Lower leg skin (tissue), 4 donors: ENCODE data around the gene ATF6. TPM values are rescaled to one million over a fixed set of nuclear protein-coding genes. Genes with fewer than 3 reads are reported as not detected.

ENCODE experiments used
- DNase-seq, 2 donors: peaks; one replicate each; pipeline ENCODE4 v3.0.0-alpha.2; 2019; ENCODE audit warnings: low spot score in 2 of 2
- H3K4me3 ChIP-seq: fragments of 200-600 bp; sonication (generic); 2 replicates; pipeline ENCODE4 v1.5.1; 2017; ENCODE audit warnings: mild to moderate bottlenecking, low read depth; ENCODE audit not compliant: poor library complexity, severe bottlenecking
- CTCF ChIP-seq, 3 donors: fragments of 450-650 bp; IDR thresholded peaks; one replicate each; pipeline ENCODE4 v1.5.1; 2016; ENCODE audit warnings: antibody characterized with exemption in 3 of 3, mild to moderate bottlenecking in 3 of 3, moderate library complexity in 2 of 3
- POLR2A ChIP-seq, 2 donors: fragments of 450-650 bp; IDR thresholded peaks; one replicate each; pipeline ENCODE4 v1.6.1; 2016 to 2017; ENCODE audit warnings: antibody characterized with exemption in 2 of 2, mild to moderate bottlenecking in 1 of 2, moderate library complexity in 1 of 2
- WGBS, 2 donors: methylation state at CpG; one replicate each; pipeline ENCODE4 v1.1.5; 2018; 5-methylcytosine and 5-hydroxymethylcytosine counted together
- intact Hi-C: fragments of 100-400 bp; cut with DNase I; formaldehyde crosslinking; loops from one replicate; pipeline ENCODE4 v1.15.0; 2023; ENCODE audit warnings: low total_unique reads
- total RNA-seq, 4 donors: library from RNA; depleted of rRNA; stranded (reverse); fragments of >200 nt; gene quantifications; one replicate each; pipeline ENCODE4 v1.1.0, GENCODE V29; 2016

Gene ATF6
- total RNA-seq, 4 donors from 2014 or later = 28.7 to 33.5 (median 31.2) TPM

- TF ChIP-seq POLR2A (IDR thresholded peaks at IDR 0.05) (no peak), CTCF (IDR thresholded peaks at IDR 0.05) (no peak)
- no peak overlapping the region for H3K4me3 ChIP-seq
- intact Hi-C loops = no loop called here
These were observed 188.3 kb downstream of the ATF6 start for GRCh38 chr1:161954466-161954865.

DNA sequence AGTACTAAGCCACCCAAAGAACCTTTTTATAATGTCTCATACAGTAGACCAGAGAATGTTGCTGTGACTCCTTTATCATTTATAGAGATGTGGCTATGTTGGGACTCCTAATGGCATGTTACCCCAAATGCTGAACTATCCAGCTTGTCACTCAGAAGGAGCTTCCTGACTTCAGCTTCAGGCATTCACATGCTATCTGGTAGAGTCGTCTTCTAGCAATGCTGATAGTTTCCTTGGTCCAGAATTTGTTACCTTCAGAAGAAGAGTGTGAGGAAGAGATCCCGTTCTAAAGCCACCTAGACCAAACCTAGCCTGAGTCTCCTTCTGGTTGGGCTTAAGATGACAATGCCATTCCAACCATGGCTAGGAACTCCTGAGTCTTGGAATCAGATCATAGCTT is 189.5 kb downstream of the ATF6 start:
- intact Hi-C loops = loop anchor here (1.0 kb wide), 1 partner anchor 32 kb away; no protein-coding TSS in a partner anchor
- no peak overlapping the region for H3K4me3 ChIP-seq
- WGBS, 2 donors = 82 to 89% methylated on average over 2 of the region's 2 CpGs
- TF ChIP-seq CTCF (IDR thresholded peaks at IDR 0.05) (no peak), POLR2A (IDR thresholded peaks at IDR 0.05) (no peak)
- DNase-seq = no peak

More at GRCh38 chr1:161954466-161954865, 188.3 kb downstream of the ATF6 start:
- no peak for DNase-seq

DNA sequence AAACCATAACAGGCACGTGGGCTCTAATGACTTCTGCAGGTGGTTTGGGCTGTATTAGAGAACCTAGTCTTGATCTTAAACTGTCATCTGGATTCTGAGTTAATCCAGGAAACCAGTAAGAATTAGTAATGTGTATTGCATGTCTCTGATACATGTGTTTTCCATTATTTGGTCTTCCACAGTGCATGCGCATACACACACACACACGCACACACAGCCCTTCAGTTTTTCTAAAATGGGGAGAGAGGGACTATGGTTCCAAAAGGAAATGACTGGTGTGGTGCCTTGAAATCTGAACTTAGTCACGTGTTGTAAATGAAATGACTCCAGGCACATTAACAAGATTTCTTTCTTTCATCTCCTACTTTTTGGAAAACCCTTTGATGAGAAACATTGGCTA is 190.0 kb downstream of the ATF6 start:
- H3K4me3 ChIP-seq = no peak overlapping the region
- WGBS, 2 donors = 55 to 73% methylated on average over 4 of the region's 4 CpGs
- no peak for TF ChIP-seq POLR2A (IDR thresholded peaks at IDR 0.05)
- no peak for TF ChIP-seq CTCF (IDR thresholded peaks at IDR 0.05)
- intact Hi-C loops = no loop called here
- no peak for DNase-seq

GRCh38 chr1:161956930-161957329 is 190.8 kb downstream of the ATF6 start:
- DNase-seq = no peak
- 80 to 83% methylated on average over 3 of the region's 3 CpGs for WGBS, 2 donors
- intact Hi-C loops = no loop called here
- H3K4me3 ChIP-seq = no peak overlapping the region
- TF ChIP-seq POLR2A (IDR thresholded peaks at IDR 0.05) = no peak
- no peak for TF ChIP-seq CTCF (IDR thresholded peaks at IDR 0.05)

DNA sequence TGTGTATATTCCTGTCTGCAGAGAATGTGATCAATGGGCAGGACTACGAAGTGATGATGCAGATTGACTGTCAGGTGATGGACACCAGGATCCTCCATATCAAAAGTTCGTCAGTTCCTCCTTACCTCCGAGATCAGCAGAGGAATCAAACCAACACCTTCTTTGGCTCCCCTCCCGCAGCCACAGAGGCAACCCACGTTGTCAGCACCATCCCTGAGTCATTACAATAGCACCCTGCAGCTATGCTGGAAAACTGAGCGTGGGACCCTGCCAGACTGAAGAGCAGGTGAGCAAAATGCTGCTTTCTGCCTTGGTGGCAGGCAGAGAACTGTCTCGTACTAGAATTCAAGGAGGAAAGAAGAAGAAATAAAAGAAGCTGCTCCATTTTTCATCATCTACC is 192.3 kb downstream of the ATF6 start:
- 58 to 62% methylated on average over 7 of the region's 7 CpGs for WGBS, 2 donors
- TF ChIP-seq POLR2A (IDR thresholded peaks at IDR 0.05) (no peak), CTCF (IDR thresholded peaks at IDR 0.05) (no peak)
- DNase-seq = no peak
- H3K4me3 ChIP-seq = no peak overlapping the region
- intact Hi-C loops = no loop called here

DNA sequence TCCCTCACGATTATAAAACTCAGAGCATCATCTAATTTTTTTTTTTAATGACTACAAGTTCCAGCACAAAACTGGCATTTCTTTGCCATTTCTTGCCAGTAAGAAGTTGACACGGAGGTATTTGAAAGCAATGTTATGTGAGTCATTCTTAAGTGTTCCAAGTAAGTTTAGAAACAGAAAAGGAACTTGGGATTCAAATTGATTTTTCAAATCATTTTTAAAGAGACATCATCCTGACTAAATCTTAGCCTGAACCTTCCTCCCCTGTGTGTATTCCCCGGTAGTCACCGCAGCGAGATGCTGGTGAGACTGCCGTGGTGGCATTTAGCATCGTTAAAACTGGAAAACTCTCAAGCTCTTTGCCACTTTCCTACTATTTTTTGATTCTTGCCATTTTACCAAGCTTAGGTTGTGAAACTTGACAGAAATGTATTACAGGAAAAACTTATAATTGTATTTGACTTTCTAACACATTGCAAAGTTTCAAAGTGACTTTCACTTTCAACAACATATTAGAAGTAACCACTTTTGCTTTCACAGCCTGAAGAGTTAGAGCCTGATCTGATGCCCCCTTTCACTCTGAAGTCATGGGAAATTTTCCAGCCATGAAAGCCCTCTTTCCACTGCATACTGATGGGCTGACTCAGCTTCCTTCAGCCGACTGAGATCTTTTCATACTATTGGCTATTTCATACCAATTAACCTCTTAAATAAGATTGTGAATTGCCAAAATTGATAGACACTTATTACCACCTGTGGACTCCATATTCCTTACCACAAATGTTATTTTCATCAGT is 196.2 kb downstream of the ATF6 start:
- intact Hi-C loops = no loop called here
- no peak overlapping the region for H3K4me3 ChIP-seq
- 28 to 31% methylated on average over 8 of the region's 8 CpGs for WGBS, 2 donors
- DNase-seq = no peak
- TF ChIP-seq CTCF (IDR thresholded peaks at IDR 0.05) (no peak), POLR2A (IDR thresholded peaks at IDR 0.05) (no peak)
